ENCODE measurements around the gene HADHB. TPM values are rescaled to one million over a fixed set of nuclear protein-coding genes. Genes with fewer than 3 reads are reported as not detected.

Gene HADHB
- total and polyA plus RNA-seq, 2 of the 13 experiments (the other 11 are each of a cell fraction or from before 2014, with no cell fraction given) = 112 to 238 TPM

GRCh38 chr2:26330114-26330549, 85.4 kb downstream of the HADHB start (continued):
- TF ChIP-seq ZNF609 (CRISPR knock-in tag; IDR thresholded peaks at IDR 0.05; ENCODE audit: borderline replicate concordance) = no peak
- TF ChIP-seq HNRNPK (IDR thresholded peaks at IDR 0.05; ENCODE audit: low read depth, low read length, poor library complexity, severe bottlenecking) = no peak
- TF ChIP-seq ZFAT (CRISPR knock-in tag; conservative IDR thresholded peaks at IDR 0.05) = no peak
- TF ChIP-seq ZNF7 (CRISPR knock-in tag; IDR thresholded peaks at IDR 0.05) = no peak
- TF ChIP-seq ZNF704 (CRISPR knock-in tag; IDR thresholded peaks at IDR 0.05; ENCODE audit: borderline replicate concordance) = no peak
- 0 out of 2 replicates have a peak, but pooled peaks have one; percentile 30 for TF ChIP-seq ETV6 (CRISPR knock-in tag; conservative IDR thresholded peaks at IDR 0.05)
- TF ChIP-seq ZNF607 (CRISPR knock-in tag; IDR thresholded peaks at IDR 0.05; ENCODE audit: borderline replicate concordance) = no peak
- no peak for TF ChIP-seq YEATS4 (CRISPR knock-in tag; IDR thresholded peaks at IDR 0.05; ENCODE audit: borderline replicate concordance)
- no peak for TF ChIP-seq ZNF160 (CRISPR knock-in tag; IDR thresholded peaks at IDR 0.05)
- TF ChIP-seq REPIN1 (CRISPR knock-in tag; IDR thresholded peaks at IDR 0.05; ENCODE audit: borderline replicate concordance, low read depth) = peak; percentile 58; the same call in 1 of the 2 replicates
- TF ChIP-seq ZNF275 (CRISPR knock-in tag; IDR thresholded peaks at IDR 0.05; ENCODE audit: borderline replicate concordance) = no peak
- TF ChIP-seq ZMYM2 (CRISPR knock-in tag; IDR thresholded peaks at IDR 0.05) = no peak
- TF ChIP-seq KLF6 (CRISPR knock-in tag; IDR thresholded peaks at IDR 0.05) = no peak
- 0 out of 2 replicates have a peak, but pooled peaks have one; percentile 59 for TF ChIP-seq KAT7 (CRISPR knock-in tag; IDR thresholded peaks at IDR 0.05; ENCODE audit: borderline replicate concordance)
- TF ChIP-seq NFKB2 (CRISPR knock-in tag; IDR thresholded peaks at IDR 0.05; ENCODE audit: borderline replicate concordance) = no peak
- no peak for TF ChIP-seq ZBTB42 (CRISPR knock-in tag; IDR thresholded peaks at IDR 0.05)
- 0 out of 2 replicates have a peak, but pooled peaks have one; percentile 19 for TF ChIP-seq MYPOP (CRISPR knock-in tag; IDR thresholded peaks at IDR 0.05)
- TF ChIP-seq MZF1 (CRISPR knock-in tag; IDR thresholded peaks at IDR 0.05; ENCODE audit: borderline replicate concordance) = no peak
- peak; percentile 60; the same call in 1 of the 2 replicates for TF ChIP-seq AHR (CRISPR knock-in tag; IDR thresholded peaks at IDR 0.05)
- no peak for TF ChIP-seq ZNF850 (CRISPR knock-in tag; conservative IDR thresholded peaks at IDR 0.05)
- 0 out of 2 replicates have a peak, but pooled peaks have one; percentile 46 for TF ChIP-seq ZFP36L1 (CRISPR knock-in tag; IDR thresholded peaks at IDR 0.05)
